ENCODE data around the gene KDSR.

The KDSR gene

GRCh38 chr18:63302220-63302619 lies 64.8 kb downstream of the KDSR start:
- no peak for DNase-seq

- no peak for DNase-seq
These were observed 65.6 kb downstream of the KDSR start for GRCh38 chr18:63301434-63301833.

GRCh38 chr18:63299837-63300745 lies 66.9 kb downstream of the KDSR start:
- DNase-seq = no peak

- no peak for DNase-seq
These were observed 68.3 kb downstream of the KDSR start for GRCh38 chr18:63298400-63299365.

GRCh38 chr18:63297687-63298399 lies 69.2 kb downstream of the KDSR start:
- no peak for DNase-seq

GRCh38 chr18:63293935-63294334 lies 73.1 kb downstream of the KDSR start:
- no peak for DNase-seq

- no peak for DNase-seq
These were observed 73.9 kb downstream of the KDSR start for GRCh38 chr18:63292831-63293683.

- no peak for DNase-seq
These were observed 75.7 kb downstream of the KDSR start for GRCh38 chr18:63291278-63291677.

- no peak for DNase-seq
These were observed 76.2 kb downstream of the KDSR start for GRCh38 chr18:63290821-63291200.

GRCh38 chr18:63290166-63290820 lies 76.7 kb downstream of the KDSR start:
- DNase-seq = no peak

- DNase-seq = no peak
These were observed 78.7 kb downstream of the KDSR start for GRCh38 chr18:63288311-63288710.

GRCh38 chr18:63287691-63288220 lies 79.2 kb downstream of the KDSR start:
- DNase-seq = no peak

GRCh38 chr18:63286926-63287325 lies 80.1 kb downstream of the KDSR start:
- no peak for DNase-seq

- DNase-seq = no peak
These were observed 81.9 kb downstream of the KDSR start for GRCh38 chr18:63284827-63285733.

GRCh38 chr18:63284173-63284799 lies 82.7 kb downstream of the KDSR start:
- DNase-seq = no peak

GRCh38 chr18:63283305-63284094 lies 83.5 kb downstream of the KDSR start:
- no peak for DNase-seq

- no peak for DNase-seq
These were observed 84.2 kb downstream of the KDSR start for GRCh38 chr18:63282793-63283192.
